Body of pancreas (tissue), 4 donors: Measurements from ENCODE around the gene SUSD4. TPM values are rescaled to one million over a fixed set of nuclear protein-coding genes. Genes with fewer than 3 reads are reported as not detected.

Experiments used
- ATAC-seq: fragments of 150-250 bp; one replicate; pipeline ENCODE4 v1.9.1; 2016
- DNase-seq, 4 donors: peaks; one replicate each; pipeline ENCODE4 v3.0.0-alpha.2; 2019
- H3K27ac ChIP-seq, 4 donors: fragments of 200-600 bp; sonication (generic); 1 replicate in 3 of 4; 2 replicates in 1 of 4; pipeline versions ENCODE4 v1.5.1 to v1.6.1; 2016 to 2019; ENCODE audit warnings: mild to moderate bottlenecking in 1 of 4, mixed read lengths in 1 of 4, moderate library complexity in 1 of 4
- H3K27me3 ChIP-seq, 2 donors: fragments of 200-600 bp; sonication (generic); one replicate each; pipeline ENCODE4 v1.6.0; 2016; ENCODE audit warnings: mild to moderate bottlenecking in 1 of 2
- H3K36me3 ChIP-seq, 2 donors: fragments of 200-600 bp; sonication (generic); replicated peaks in 1 of 2; 2 replicates each; pipeline ENCODE4 v1.5.1; 2016; ENCODE audit warnings: low read depth in 2 of 2; ENCODE audit not compliant: insufficient read depth in 1 of 2
- H3K4me1 ChIP-seq: fragments of 200-600 bp; sonication (generic); one replicate; pipeline ENCODE4 v1.6.0; 2016
- H3K4me3 ChIP-seq, 2 donors: fragments of 200-600 bp; sonication (generic); 1 replicate in 1 of 2; 2 replicates in 1 of 2; pipeline ENCODE4 v1.5.1; 2016 to 2019
- H3K9me3 ChIP-seq, 3 donors: fragments of 200-600 bp; sonication (generic); 1 replicate in 2 of 3; 2 replicates in 1 of 3; pipeline ENCODE4 v1.5.1; 2016
- POLR2A ChIP-seq, 3 donors: fragments of 450-650 bp; IDR thresholded peaks; one replicate each; pipeline ENCODE4 v1.6.1; 2016; ENCODE audit warnings: antibody characterized with exemption in 3 of 3, mild to moderate bottlenecking in 2 of 3
- WGBS, 2 donors: methylation state at CpG; one replicate each; pipeline ENCODE4 v1.1.5; 2017; 5-methylcytosine and 5-hydroxymethylcytosine counted together
- intact Hi-C: fragments of 100-400 bp; cut with DNase I; formaldehyde crosslinking; loops from one replicate; pipeline ENCODE4 v1.15.1; 2023
- total RNA-seq, 2 donors: library from RNA; depleted of rRNA; stranded (reverse); fragments of >200 nt; gene quantifications; one replicate each; pipeline ENCODE4 v1.1.0, GENCODE V29; 2016
- TF ChIP-seq, protein P1 (sequence below), 7 experiments: fragments of 450-650 bp in 4 of 7; fragments of 200-600 bp in 3 of 7; sonication (generic) in 3 of 7; IDR thresholded peaks; one replicate each; pipeline ENCODE4 v1.5.1; 2016 to 2019; ENCODE audit warnings: antibody characterized with exemption in 7 of 7

SUSD4 gene
- total RNA-seq, 2 donors from 2014 or later, result 3.6 to 18.1 TPM

DNA sequence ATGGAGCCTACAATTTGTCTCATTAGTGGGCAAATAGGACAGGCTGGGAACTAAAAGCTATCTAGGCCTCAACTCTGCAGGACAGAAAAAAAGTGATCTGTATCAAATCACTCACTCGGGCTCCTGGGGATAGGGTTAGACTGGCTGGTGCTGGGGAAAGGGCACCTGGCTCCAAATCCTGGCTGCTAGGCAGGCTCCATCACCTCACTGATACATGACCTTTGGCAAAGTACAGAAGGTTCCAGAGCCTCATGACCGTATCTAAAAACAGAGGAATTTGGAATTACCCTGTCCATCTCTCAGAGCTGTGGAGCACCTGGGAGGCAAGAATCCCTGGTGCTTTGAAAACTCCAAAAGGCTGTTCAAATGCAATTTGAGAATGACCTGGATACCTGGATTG is 51.7 kb downstream of the SUSD4 start:
- intact Hi-C loops, result no loop called here
- no peaks in the 10 kb centered on the region for H3K36me3 ChIP-seq
- H3K4me1 ChIP-seq, result peaks cover 15% of the 10 kb centered on the region
- no peaks in the 10 kb centered on the region for H3K9me3 ChIP-seq
- no peaks in the 10 kb centered on the region for H3K27me3 ChIP-seq
- TF ChIP-seq, protein P1, sequence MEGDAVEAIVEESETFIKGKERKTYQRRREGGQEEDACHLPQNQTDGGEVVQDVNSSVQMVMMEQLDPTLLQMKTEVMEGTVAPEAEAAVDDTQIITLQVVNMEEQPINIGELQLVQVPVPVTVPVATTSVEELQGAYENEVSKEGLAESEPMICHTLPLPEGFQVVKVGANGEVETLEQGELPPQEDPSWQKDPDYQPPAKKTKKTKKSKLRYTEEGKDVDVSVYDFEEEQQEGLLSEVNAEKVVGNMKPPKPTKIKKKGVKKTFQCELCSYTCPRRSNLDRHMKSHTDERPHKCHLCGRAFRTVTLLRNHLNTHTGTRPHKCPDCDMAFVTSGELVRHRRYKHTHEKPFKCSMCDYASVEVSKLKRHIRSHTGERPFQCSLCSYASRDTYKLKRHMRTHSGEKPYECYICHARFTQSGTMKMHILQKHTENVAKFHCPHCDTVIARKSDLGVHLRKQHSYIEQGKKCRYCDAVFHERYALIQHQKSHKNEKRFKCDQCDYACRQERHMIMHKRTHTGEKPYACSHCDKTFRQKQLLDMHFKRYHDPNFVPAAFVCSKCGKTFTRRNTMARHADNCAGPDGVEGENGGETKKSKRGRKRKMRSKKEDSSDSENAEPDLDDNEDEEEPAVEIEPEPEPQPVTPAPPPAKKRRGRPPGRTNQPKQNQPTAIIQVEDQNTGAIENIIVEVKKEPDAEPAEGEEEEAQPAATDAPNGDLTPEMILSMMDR (IDR thresholded peaks at IDR 0.05), result no peak
- TF ChIP-seq POLR2A (IDR thresholded peaks at IDR 0.05), result no peak
- no peak overlapping the region for H3K4me3 ChIP-seq
- H3K27ac ChIP-seq, result no peak overlapping the region
- ATAC-seq (no peak), DNase-seq (no peak)
- 82 to 88% methylated on average over 2 of the region's 2 CpGs for WGBS, 2 donors

DNA sequence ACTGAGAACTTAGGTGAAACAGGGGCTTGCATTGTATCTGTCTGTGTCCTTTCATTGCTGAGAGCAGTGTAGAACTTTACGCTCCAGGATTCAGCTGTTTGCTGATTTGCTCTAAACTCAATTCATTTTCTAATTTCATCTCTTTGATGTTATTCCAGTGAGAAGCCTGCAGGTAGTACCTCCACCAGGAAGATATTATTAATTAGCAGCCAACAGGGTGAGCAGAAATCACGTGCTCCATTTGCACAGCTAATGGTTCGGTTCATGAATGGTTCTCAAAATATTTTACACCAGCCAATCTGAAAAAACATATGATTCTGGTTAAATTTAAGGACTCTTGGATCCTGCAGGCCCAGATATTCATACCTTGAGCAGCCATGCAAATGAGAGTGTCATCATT is 52.1 kb downstream of the SUSD4 start:
- DNase-seq (no peak), ATAC-seq (no peak)
- no peak overlapping the region for H3K4me3 ChIP-seq
- no peaks in the 10 kb centered on the region for H3K27me3 ChIP-seq
- peaks cover 18% of the 10 kb centered on the region for H3K4me1 ChIP-seq
- H3K9me3 ChIP-seq, result no peaks in the 10 kb centered on the region
- no peaks in the 10 kb centered on the region for H3K36me3 ChIP-seq
- intact Hi-C loops, result no loop called here
- WGBS, 2 donors, result 80 to 92% methylated on average over 3 of the region's 3 CpGs
- TF ChIP-seq POLR2A (IDR thresholded peaks at IDR 0.05), result no peak
- H3K27ac ChIP-seq, result no peak overlapping the region

DNA sequence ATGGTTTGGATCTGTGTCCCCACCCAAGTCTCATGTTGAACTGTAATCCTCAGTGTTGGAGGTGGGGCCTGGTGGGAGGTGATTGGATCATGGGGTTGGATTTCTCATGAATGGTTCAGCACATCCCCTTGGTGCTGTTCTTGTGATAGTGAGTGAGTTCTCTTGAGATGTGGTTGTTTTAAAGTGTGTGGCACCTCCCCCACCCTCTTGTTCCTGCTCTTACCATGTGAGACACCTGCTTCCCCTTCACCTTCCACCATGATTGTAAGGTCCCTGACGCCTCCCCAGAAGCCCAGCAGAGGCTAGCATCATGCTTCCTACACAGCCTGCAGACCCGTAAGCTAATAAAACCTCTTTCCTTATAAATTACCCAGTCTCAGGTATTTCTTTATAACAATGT is 55.8 kb downstream of the SUSD4 start:
- no peak for DNase-seq
- H3K4me1 ChIP-seq, result peaks cover 18% of the 10 kb centered on the region
- intact Hi-C loops, result no loop called here

DNA sequence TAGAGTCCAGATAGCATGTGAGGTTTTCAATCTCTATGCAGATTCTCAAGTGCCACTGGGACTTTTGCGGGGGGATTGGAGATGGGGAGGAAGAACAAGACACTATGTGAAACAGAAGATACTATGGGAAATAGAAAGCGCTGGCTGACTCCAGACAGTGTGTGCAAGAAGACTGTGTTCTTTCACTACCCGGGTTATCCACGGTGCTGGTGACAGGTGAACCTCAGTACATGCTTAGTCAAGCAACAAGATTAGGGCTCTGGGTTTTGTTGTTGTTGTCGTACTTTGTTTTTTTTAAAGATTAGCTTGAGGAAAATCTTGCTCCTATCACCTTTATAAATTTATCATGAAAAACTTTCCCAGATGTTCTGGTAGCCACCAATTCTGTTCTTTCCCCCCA is 56.4 kb downstream of the SUSD4 start:
- no peak for ATAC-seq
- Histone ChIP-seq H3K27ac (no peak overlapping the region), H3K9me3 (no peaks in the 10 kb centered on the region), H3K4me3 (no peak overlapping the region), H3K36me3 (no peaks in the 10 kb centered on the region), H3K4me1 (peaks cover 18% of the 10 kb centered on the region), H3K27me3 (no peaks in the 10 kb centered on the region)
- WGBS, 2 donors, result 36 to 51% methylated on average over 5 of the region's 5 CpGs
- TF ChIP-seq, protein P1 (IDR thresholded peaks at IDR 0.05), result no peak
- DNase-seq, result no peak
- intact Hi-C loops, result no loop called here

More for the DNA sequence above, 55.8 kb downstream of the SUSD4 start:
- H3K27ac ChIP-seq, result no peak overlapping the region
- TF ChIP-seq, protein P1 (IDR thresholded peaks at IDR 0.05), result no peak
- TF ChIP-seq POLR2A (IDR thresholded peaks at IDR 0.05), result no peak
- 51 to 66% methylated on average over 2 of the region's 2 CpGs for WGBS, 2 donors
- no peaks in the 10 kb centered on the region for H3K36me3 ChIP-seq
- no peaks in the 10 kb centered on the region for H3K27me3 ChIP-seq
- no peak overlapping the region for H3K4me3 ChIP-seq
- H3K9me3 ChIP-seq, result no peaks in the 10 kb centered on the region
- no peak for ATAC-seq

DNA sequence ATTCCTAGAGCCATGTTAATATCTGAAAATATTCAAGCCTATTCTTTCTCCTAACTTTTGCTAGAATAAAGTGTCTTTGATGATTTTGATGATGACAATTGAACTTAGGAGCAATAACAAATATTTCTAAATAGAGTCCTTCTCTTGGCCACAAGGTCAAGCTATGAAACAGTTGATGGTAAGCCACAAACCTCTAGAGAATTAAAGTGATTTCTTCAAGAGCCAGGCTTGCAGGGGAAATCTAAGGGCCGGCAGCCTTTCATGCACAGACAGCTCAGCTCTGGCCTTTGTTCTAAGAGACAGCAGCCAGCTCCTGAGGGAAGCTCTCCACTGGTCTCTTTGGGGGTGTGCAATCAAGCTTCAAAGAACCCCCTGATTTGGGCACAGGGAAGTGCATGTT is 59.0 kb downstream of the SUSD4 start:
- Histone ChIP-seq H3K9me3 (no peaks in the 10 kb centered on the region), H3K27ac (no peak overlapping the region), H3K36me3 (no peaks in the 10 kb centered on the region), H3K4me1 (peaks cover 18% of the 10 kb centered on the region), H3K4me3 (no peak overlapping the region), H3K27me3 (no peaks in the 10 kb centered on the region)
- no peak for ATAC-seq
- no peak for TF ChIP-seq POLR2A (IDR thresholded peaks at IDR 0.05)
- TF ChIP-seq, protein P1 (IDR thresholded peaks at IDR 0.05), result no peak
- intact Hi-C loops, result no loop called here
- WGBS, 2 donors, result 79 to 80% methylated on average over 1 of the region's 1 CpG
- DNase-seq, result no peak
